GM19455 (cell line): ENCODE data around the gene H19.

Source experiments
- ATAC-seq: cut with Tn5 transposase; IDR thresholded peaks from one replicate; pipeline ENCODE4 v1.9.1; 2021; ENCODE audit not compliant: unreplicated experiment

H19 gene

GRCh38 chr11:1948389-1948788 lies 49.3 kb downstream of the H19 start:
- no peak for ATAC-seq

DNA sequence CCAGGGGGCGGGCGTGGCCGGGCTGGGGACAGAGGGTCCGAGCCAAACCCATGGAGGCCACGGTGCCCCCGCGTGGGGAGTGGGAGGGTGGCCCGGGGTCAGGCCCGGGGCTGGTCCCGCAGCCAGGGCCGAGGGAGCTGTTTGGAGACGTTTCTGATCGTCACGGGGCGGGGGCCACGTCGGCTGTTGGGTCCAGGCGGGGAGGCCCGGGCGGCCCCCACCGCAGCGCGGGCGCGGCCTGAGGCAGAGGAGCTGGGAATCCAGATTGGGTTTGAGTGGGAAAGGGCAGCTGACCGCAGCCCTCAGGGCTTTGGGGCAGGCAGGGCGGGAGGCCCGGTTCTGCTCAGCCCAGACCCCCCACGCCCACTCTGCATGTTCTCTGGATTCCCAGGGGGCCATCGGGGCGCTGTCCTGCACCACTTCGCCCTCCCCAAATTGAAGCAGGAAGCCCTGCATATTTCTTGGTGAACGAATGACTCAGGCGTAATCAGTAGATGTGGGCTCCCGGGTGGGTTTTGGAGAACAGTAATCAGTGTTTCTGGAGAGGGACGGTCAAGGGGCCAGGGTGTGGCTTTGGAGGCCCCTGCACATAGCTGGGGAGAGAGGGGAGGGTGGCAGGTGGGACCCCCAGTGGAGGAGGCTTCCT lies 49.9 kb downstream of the H19 start:
- no peak for ATAC-seq

DNA sequence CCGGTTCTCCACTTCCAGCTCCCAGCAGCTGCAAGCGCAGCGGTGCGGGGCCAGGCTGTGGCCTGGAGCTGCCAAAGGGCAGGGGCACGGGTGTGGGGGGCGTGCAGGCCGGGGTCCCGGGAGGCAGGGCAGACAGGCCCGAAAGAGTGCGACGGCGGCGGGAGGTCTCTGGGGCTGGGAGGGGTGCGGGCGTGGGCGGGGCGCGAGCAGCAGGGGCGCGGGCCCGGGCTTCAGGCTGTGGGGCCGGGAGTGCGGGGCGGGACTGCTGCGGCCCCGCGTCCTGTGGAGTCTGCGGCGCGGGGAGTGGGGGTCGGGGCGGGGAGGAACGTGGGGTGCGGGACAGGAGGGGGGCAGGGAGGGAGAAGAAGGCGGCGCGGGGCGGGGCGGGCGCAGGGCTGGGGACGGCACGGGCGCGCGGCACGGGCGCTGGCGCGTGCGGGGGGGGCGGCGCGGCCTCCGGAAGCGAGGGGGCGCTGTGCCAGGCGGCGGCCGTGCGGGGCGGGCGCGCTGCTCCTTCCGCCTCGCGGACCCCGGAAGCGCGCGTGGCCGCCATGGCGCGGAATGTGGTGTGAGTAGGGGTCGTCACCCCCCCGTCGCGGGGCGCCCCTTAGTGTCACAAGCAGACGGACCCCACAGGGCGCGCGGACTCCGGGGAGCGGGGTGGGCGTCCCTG lies 50.7 kb downstream of the H19 start, which contains the start of gene MRPL23:
Gene MRPL23, plus strand, starts transcription at position 521 of the 673 bp plus-strand sequence. Its CDS starts 31 bp downstream, at position 552.
- no peak for ATAC-seq
